HAP-1 (cell line): ENCODE measurements around the gene RASGEF1B.
"Not testable (repeated sequence)": the region's sequence is repeated elsewhere in the genome, so short reads cannot be mapped to it uniquely, and the experiment has no call there.

Experiments
- DNase-seq, 2 experiments: peaks; one replicate each; pipeline ENCODE4 v3.0.0-alpha.2; 2016 to 2020; ENCODE audit warnings: low spot score in 2 of 2
- H3K27me3 ChIP-seq: fragments of 250-450 bp; sonication (Bioruptor Pico); 2 replicates; pipeline ENCODE4 v1.5.1; 2020; ENCODE audit warnings: low read depth, mild to moderate bottlenecking, moderate library complexity
- H3K36me3 ChIP-seq: fragments of 250-450 bp; sonication (Bioruptor Pico); replicated peaks from 2 replicates; pipeline ENCODE4 v1.5.1; 2020; ENCODE audit warnings: mild to moderate bottlenecking
- H3K4me1 ChIP-seq: fragments of 250-450 bp; sonication (Bioruptor Pico); 2 replicates; pipeline ENCODE4 v1.5.1; 2020; ENCODE audit warnings: mild to moderate bottlenecking
- H3K4me3 ChIP-seq: fragments of 250-450 bp; sonication (Bioruptor Pico); 2 replicates; pipeline ENCODE4 v1.5.1; 2020; ENCODE audit warnings: mild to moderate bottlenecking, moderate library complexity
- H3K9me3 ChIP-seq: fragments of 250-450 bp; sonication (Bioruptor Pico); 2 replicates; pipeline ENCODE4 v1.5.1; 2020; ENCODE audit warnings: mild to moderate bottlenecking, moderate library complexity
- in situ Hi-C: fragments of 300-500 bp; cut with MboI; formaldehyde crosslinking; loops from 3 replicates; pipeline ENCODE4 v1.14.3; 2020; ENCODE audit warnings: low sequenced_read_pairs, inconsistent platforms, mixed read lengths

RASGEF1B gene

GRCh38 chr4:81424816-81425755, 46.6 kb downstream of the RASGEF1B start:
- H3K36me3 ChIP-seq: no peaks in the 10 kb centered on the region
- no peaks in the 10 kb centered on the region for H3K4me1 ChIP-seq
- no peak for DNase-seq
- in situ Hi-C loops: no loop called here
- no peaks in the 10 kb centered on the region for H3K9me3 ChIP-seq
- H3K27me3 ChIP-seq: no peaks in the 10 kb centered on the region
- no peak overlapping the region for H3K4me3 ChIP-seq

- Histone ChIP-seq H3K36me3 (no peaks in the 10 kb centered on the region), H3K27me3 (no peaks in the 10 kb centered on the region), H3K4me1 (no peaks in the 10 kb centered on the region), H3K9me3 (no peaks in the 10 kb centered on the region), H3K4me3 (no peak overlapping the region)
- DNase-seq: no peak
- in situ Hi-C loops: no loop called here
Observed at GRCh38 chr4:81424336-81424735, 47.4 kb downstream of the RASGEF1B start.

GRCh38 chr4:81422595-81422994, 49.1 kb downstream of the RASGEF1B start:
- H3K27me3 ChIP-seq: no peaks in the 10 kb centered on the region
- no peak overlapping the region for H3K4me3 ChIP-seq
- H3K36me3 ChIP-seq: no peaks in the 10 kb centered on the region
- no peak for DNase-seq
- H3K4me1 ChIP-seq: no peaks in the 10 kb centered on the region
- H3K9me3 ChIP-seq: no peaks in the 10 kb centered on the region
- in situ Hi-C loops: no loop called here

- Histone ChIP-seq H3K27me3 (no peaks in the 10 kb centered on the region), H3K4me3 (no peak overlapping the region), H3K36me3 (no peaks in the 10 kb centered on the region), H3K9me3 (no peaks in the 10 kb centered on the region), H3K4me1 (no peaks in the 10 kb centered on the region)
- in situ Hi-C loops: no loop called here
- DNase-seq: no peak
Observed at GRCh38 chr4:81421346-81422218, 50.1 kb downstream of the RASGEF1B start.

- in situ Hi-C loops: loop anchor here (10.0 kb wide), 1 partner anchor 786 kb away; no protein-coding TSS in a partner anchor
- H3K4me3 ChIP-seq: no peak overlapping the region
- no peak for DNase-seq
- no peaks in the 10 kb centered on the region; the same call in 1 of the 2 replicates for H3K27me3 ChIP-seq
- no peaks in the 10 kb centered on the region for H3K36me3 ChIP-seq
- H3K9me3 ChIP-seq: no peaks in the 10 kb centered on the region
- no peaks in the 10 kb centered on the region for H3K4me1 ChIP-seq
Observed at GRCh38 chr4:81418572-81418971, 53.1 kb downstream of the RASGEF1B start.

GRCh38 chr4:81412946-81413495, 58.7 kb downstream of the RASGEF1B start:
- Histone ChIP-seq H3K27me3 (no peaks in the 10 kb centered on the region; the same call in 1 of the 2 replicates), H3K4me3 (no peak overlapping the region), H3K9me3 (no peaks in the 10 kb centered on the region), H3K4me1 (no peaks in the 10 kb centered on the region), H3K36me3 (no peaks in the 10 kb centered on the region)
- DNase-seq: no peak
- in situ Hi-C loops: loop anchor here (10.0 kb wide), 1 partner anchor 792 kb away; no protein-coding TSS in a partner anchor

- DNase-seq: no peak
- Histone ChIP-seq H3K4me3 (no peak overlapping the region), H3K9me3 (no peaks in the 10 kb centered on the region), H3K4me1 (no peaks in the 10 kb centered on the region), H3K27me3 (no peaks in the 10 kb centered on the region), H3K36me3 (no peaks in the 10 kb centered on the region)
- in situ Hi-C loops: loop anchor here (10.0 kb wide), 1 partner anchor 794 kb away; no protein-coding TSS in a partner anchor
Observed at GRCh38 chr4:81410680-81411079, 61.0 kb downstream of the RASGEF1B start.

- Histone ChIP-seq H3K9me3 (no peaks in the 10 kb centered on the region), H3K27me3 (no peaks in the 10 kb centered on the region), H3K4me1 (no peaks in the 10 kb centered on the region), H3K36me3 (no peaks in the 10 kb centered on the region), H3K4me3 (no peak overlapping the region)
- DNase-seq: no peak
- in situ Hi-C loops: loop anchor here (10.0 kb wide), 2 partner anchors 435 to 795 kb away; no protein-coding TSS in a partner anchor
Observed at GRCh38 chr4:81409836-81410235, 61.9 kb downstream of the RASGEF1B start.

GRCh38 chr4:81408341-81408740, 63.4 kb downstream of the RASGEF1B start:
- H3K27me3 ChIP-seq: no peaks in the 10 kb centered on the region
- H3K36me3 ChIP-seq: no peaks in the 10 kb centered on the region
- H3K9me3 ChIP-seq: no peaks in the 10 kb centered on the region
- DNase-seq: no peak
- in situ Hi-C loops: loop anchor here (10.0 kb wide), 1 partner anchor 436 kb away; no protein-coding TSS in a partner anchor
- H3K4me1 ChIP-seq: no peaks in the 10 kb centered on the region
- H3K4me3 ChIP-seq: no peak overlapping the region

- in situ Hi-C loops: loop anchor here (10.0 kb wide), 1 partner anchor 437 kb away; no protein-coding TSS in a partner anchor
- H3K4me3 ChIP-seq: no peak overlapping the region
Observed at GRCh38 chr4:81407726-81408125, 64.0 kb downstream of the RASGEF1B start.

GRCh38 chr4:81406481-81406880, 65.2 kb downstream of the RASGEF1B start:
- not testable (repeated sequence) for DNase-seq, H3K27me3 ChIP-seq, H3K36me3 ChIP-seq, H3K9me3 ChIP-seq, H3K4me3 ChIP-seq, H3K4me1 ChIP-seq
- in situ Hi-C loops: loop anchor here (10.0 kb wide), 1 partner anchor 438 kb away; no protein-coding TSS in a partner anchor

More at GRCh38 chr4:81407726-81408125, 64.0 kb downstream of the RASGEF1B start:
- Histone ChIP-seq H3K36me3 (no peaks in the 10 kb centered on the region), H3K4me1 (no peaks in the 10 kb centered on the region), H3K9me3 (no peaks in the 10 kb centered on the region), H3K27me3 (no peaks in the 10 kb centered on the region)
- no peak for DNase-seq

- DNase-seq: peak; percentile 60 to 66
- no peaks in the 10 kb centered on the region for H3K36me3 ChIP-seq
- H3K4me1 ChIP-seq: no peaks in the 10 kb centered on the region
- in situ Hi-C loops: loop anchor here (10.0 kb wide), 1 partner anchor 439 kb away; no protein-coding TSS in a partner anchor
- no peaks in the 10 kb centered on the region for H3K27me3 ChIP-seq
- H3K9me3 ChIP-seq: no peaks in the 10 kb centered on the region
- no peak overlapping the region for H3K4me3 ChIP-seq
Observed at GRCh38 chr4:81405900-81406401, 65.8 kb downstream of the RASGEF1B start.

GRCh38 chr4:81404741-81405140, 67.0 kb downstream of the RASGEF1B start:
- Histone ChIP-seq H3K36me3 (no peaks in the 10 kb centered on the region), H3K9me3 (no peaks in the 10 kb centered on the region), H3K27me3 (no peaks in the 10 kb centered on the region), H3K4me1 (no peaks in the 10 kb centered on the region), H3K4me3 (no peak overlapping the region)
- in situ Hi-C loops: loop anchor here (10.0 kb wide), 1 partner anchor 440 kb away; no protein-coding TSS in a partner anchor
- DNase-seq: no peak
